Mononuclear cell (primary cell): ENCODE measurements around the gene STXBP5. TPM values are rescaled to one million over a fixed set of nuclear protein-coding genes. Genes with fewer than 3 reads are reported as not detected.

ENCODE experiments used
- H3K27me3 ChIP-seq: 2 replicates; pipeline ENCODE4 v1.6.0; 2011; ENCODE audit warnings: low read length, control low read depth; ENCODE audit not compliant: insufficient read depth
- H3K4me1 ChIP-seq: 2 replicates; pipeline ENCODE4 v1.5.1; 2011; ENCODE audit warnings: mild to moderate bottlenecking, low read length, control low read depth; ENCODE audit not compliant: insufficient read depth
- H3K4me3 ChIP-seq: 2 replicates; pipeline ENCODE4 v1.5.1; 2011; ENCODE audit warnings: mild to moderate bottlenecking, low read length, moderate library complexity
- H3K9me3 ChIP-seq: 2 replicates; pipeline ENCODE4 v1.5.1; 2011; ENCODE audit warnings: low read depth, mild to moderate bottlenecking, control low read depth, low read length
- total RNA-seq: library from RNA; depleted of rRNA; stranded (reverse); fragments of >200 nt; gene quantifications from one replicate; pipeline ENCODE4 v1.2.3, GENCODE V29; 2012

Gene STXBP5
- total RNA-seq, 1 donor = 29.3 TPM

DNA sequence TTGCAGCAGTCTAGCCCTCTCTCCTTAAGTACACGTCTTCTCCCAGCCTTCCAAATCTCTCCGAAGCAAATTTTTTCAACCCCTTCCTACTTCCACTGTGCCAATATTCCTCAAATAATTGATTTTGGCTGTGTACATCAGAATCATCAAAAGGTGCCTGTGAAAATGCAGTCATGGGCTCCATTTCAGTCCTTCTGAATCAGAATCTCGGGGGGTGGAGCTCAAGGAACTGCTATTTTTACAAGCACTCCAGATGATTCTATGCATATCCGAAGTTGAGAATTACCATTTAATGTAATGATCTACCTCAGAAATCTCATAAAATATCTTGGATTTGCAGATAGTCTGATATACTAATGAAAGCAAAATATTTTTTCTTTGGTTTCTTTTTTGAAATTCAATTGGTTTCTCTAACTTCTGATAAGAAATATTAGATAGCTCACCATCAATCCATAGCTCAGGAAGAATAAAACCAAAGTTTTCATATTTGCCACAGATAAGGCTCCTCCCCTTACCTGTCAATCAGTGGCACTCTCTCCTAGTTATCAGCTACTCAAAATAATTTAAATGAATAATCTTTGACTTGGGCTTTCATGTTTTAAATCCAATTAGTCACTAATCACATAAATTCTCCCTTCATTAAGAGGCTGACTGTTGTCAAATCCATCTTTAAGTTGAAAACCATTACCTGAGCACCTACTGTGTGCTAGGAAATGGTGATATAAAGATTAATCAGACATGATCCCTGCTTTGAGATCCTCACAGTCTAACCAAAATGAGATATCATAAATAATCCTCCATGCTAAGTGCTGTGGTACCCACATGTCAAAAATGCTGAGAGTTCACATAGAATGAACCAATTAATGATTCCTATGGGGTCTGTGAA is 36.4 kb upstream of the STXBP5 start:
- Histone ChIP-seq H3K4me3 (no peak overlapping the region), H3K27me3 (no peaks in the 10 kb centered on the region), H3K4me1 (no peaks in the 10 kb centered on the region), H3K9me3 (no peaks in the 10 kb centered on the region)

DNA sequence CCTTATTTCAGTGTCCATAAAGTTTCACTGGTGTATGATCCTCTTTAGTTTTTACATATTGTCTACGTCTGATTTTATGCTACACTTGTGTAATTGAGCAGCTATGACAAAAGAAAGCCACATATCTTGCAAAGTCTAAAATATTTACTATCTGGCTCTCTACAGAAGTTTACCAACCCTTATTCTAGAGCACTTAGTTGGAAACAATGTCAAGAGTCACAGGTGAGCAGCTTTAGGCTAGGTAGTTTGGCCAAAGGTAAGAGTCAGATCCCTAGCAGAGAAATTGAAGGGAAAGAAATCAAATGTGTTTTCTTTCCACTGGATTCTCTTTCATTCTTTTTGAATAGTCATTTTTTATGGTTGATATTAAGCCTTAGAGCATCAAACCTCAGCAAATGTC is 34.7 kb upstream of the STXBP5 start:
- H3K4me3 ChIP-seq = no peak overlapping the region
- H3K27me3 ChIP-seq = no peaks in the 10 kb centered on the region
- H3K9me3 ChIP-seq = no peaks in the 10 kb centered on the region
- H3K4me1 ChIP-seq = no peaks in the 10 kb centered on the region

DNA sequence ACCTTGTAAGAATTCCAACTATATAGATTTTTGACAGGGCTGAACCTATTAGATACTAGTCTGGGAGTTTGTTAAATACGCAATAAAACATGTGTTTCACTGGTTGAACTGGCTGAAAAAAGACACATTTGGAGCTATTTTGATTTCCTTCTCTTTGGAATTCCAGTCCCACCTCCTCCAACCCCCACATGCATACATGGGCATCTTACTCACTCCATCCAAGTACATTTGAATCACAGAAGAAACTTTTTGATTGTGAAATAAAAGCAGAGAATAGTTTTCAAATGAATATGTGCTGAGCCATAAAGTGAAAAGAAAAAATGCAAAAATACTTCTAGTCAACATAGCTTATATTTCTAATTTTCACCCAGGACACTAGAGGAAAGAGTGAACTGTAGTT is 33.9 kb upstream of the STXBP5 start:
- H3K27me3 ChIP-seq = no peaks in the 10 kb centered on the region
- no peaks in the 10 kb centered on the region for H3K4me1 ChIP-seq
- no peaks in the 10 kb centered on the region for H3K9me3 ChIP-seq
- no peak overlapping the region for H3K4me3 ChIP-seq

DNA sequence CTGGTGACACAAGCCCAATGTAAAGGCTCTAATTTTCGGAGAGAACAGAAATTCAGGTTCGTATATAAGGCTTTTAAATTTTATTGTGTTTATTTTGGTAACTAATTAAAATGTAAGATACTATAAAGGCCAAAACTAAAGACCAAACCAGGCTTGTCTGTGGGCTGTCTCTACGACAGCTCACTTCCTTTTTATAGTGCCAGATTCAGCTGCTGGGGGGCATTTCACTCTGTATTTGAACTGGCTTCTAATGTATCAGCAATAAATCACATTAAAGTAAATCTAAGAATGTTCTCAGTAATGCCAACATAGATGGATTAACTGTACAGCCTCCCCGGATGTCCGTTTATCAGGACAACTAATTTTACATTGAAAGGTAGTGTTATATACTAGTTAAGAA is 31.1 kb upstream of the STXBP5 start:
- H3K4me1 ChIP-seq = no peaks in the 10 kb centered on the region
- no peak overlapping the region for H3K4me3 ChIP-seq
- H3K27me3 ChIP-seq = no peaks in the 10 kb centered on the region
- no peaks in the 10 kb centered on the region for H3K9me3 ChIP-seq

DNA sequence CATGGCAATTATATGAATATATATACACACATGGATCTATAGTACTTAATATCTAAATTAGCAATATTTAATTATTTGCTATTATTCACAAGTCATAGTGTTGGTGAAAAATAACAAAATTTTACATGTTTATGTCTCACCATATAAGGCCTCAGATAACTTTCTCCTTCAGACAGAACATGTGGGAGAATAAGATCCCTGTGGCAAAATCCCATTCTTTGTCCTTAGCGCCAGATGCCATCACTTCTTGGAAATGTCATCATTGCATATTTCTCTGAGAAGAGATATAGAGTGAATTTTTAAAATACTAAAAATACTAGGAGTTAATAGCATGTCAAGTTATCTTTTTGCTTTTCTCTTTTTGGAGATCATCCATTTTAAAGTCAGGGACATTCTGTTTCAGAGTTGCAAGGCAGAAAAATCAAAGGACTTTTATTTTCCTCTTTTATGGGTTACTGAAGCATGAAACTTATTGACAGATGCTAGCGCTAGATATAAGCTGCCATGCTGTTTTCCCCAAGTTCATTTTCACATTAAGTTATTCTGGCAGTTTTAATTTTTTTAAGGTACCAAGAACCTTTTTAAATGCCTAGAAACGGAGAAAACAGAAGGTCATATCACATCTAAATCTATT is 30.4 kb upstream of the STXBP5 start:
- no peaks in the 10 kb centered on the region for H3K9me3 ChIP-seq
- no peaks in the 10 kb centered on the region for H3K27me3 ChIP-seq
- no peaks in the 10 kb centered on the region for H3K4me1 ChIP-seq
- no peak overlapping the region for H3K4me3 ChIP-seq

DNA sequence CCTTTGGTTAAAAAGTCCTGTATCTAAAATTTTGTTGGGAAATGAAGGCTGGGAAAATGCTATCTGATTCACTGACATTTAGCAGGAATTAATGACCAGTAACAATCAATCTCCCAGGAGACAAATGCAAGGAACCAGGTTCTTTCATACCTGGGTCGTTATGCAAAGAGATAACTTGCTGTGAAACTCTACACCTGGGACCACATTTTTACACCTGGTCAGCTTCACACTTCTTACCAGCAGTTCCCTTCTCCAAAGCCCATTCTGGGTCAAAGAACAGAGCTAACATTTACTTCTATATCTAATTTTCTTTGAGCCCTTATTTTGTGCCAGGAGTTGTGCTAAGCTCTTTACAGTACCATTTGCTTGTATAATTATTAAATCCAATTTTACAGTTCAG is 27.4 kb upstream of the STXBP5 start:
- no peak overlapping the region for H3K4me3 ChIP-seq
- no peaks in the 10 kb centered on the region for H3K27me3 ChIP-seq
- no peaks in the 10 kb centered on the region for H3K9me3 ChIP-seq
- no peaks in the 10 kb centered on the region for H3K4me1 ChIP-seq

DNA sequence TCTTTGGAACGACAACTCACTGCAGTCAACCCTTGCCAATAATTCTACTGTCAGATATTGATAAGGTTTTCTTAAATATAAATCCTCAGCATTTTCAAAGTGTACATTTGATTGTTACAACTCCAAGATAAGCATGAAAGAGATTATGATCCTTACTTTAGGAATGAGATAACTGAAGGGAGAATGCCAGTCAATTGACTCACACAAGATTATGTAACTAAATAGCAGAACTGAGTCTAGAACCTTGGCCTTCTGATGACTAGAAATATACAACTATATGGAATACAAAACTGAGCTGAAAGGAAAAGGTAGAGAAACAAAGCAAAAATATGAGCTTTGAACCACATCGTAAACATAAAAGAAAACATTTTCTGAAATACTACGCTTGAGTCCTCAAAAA is 26.9 kb upstream of the STXBP5 start:
- Histone ChIP-seq H3K4me3 (no peak overlapping the region), H3K9me3 (no peaks in the 10 kb centered on the region), H3K27me3 (no peaks in the 10 kb centered on the region), H3K4me1 (no peaks in the 10 kb centered on the region)

DNA sequence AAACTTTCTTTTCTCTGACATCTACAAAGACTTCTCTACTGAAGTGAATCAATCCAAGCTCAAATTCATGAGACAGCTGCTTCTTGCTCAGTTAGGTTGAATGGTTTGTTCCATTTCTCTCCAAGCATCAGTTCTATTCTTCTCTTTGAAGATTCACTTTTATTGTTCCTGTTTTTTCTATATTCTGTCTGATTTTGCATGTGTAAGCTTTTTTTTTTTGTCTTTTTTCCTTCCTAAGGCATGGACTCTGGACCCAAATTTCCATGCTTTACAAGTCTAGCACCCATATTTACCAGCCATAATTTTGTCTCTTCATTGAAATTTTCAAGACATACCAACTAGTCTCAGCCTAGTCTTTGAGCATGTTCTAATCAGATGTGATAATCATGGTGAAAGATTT is 25.9 kb upstream of the STXBP5 start:
- Histone ChIP-seq H3K4me1 (no peaks in the 10 kb centered on the region), H3K4me3 (no peak overlapping the region), H3K27me3 (no peaks in the 10 kb centered on the region), H3K9me3 (no peaks in the 10 kb centered on the region)

DNA sequence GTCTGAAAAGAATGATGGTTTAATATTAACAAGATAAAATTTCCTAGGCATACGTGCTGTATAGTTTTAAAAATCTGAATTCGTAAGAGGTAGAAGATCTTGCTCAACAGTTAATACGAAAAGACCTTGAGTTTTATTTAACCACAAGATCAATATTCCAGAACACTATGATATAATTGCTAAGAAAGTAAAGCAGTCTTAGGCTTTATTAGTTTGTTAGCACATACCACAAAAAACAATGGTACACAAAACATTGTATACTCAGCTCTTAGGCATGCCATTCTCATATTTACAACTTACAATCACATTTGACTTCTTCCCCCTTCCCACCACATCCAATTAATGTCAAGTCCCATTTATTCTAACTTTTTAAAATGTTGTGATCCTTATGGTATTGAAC is 24.4 kb upstream of the STXBP5 start:
- H3K27me3 ChIP-seq = no peaks in the 10 kb centered on the region
- H3K4me1 ChIP-seq = no peaks in the 10 kb centered on the region
- no peaks in the 10 kb centered on the region for H3K9me3 ChIP-seq
- no peak overlapping the region for H3K4me3 ChIP-seq

DNA sequence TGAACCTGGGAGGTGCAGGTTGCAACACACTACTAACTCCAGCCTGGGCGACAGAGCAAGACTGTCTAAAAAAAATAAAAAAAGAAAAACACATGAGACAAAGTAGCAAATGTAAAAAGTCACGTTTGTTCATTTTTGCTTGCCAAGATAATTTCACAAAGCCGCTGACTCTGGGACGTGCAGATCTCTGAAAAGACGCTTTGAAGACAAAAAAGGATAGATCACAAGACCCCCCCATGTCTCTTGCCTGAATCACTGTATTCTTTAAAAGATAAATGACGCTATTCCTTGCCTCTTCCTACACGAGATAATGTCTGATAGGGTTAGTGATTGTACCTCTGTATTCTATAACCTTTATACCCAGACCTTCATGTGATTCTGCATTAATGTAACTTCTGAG is 23.3 kb upstream of the STXBP5 start:
- H3K27me3 ChIP-seq = no peaks in the 10 kb centered on the region
- no peaks in the 10 kb centered on the region for H3K9me3 ChIP-seq
- H3K4me1 ChIP-seq = no peaks in the 10 kb centered on the region
- no peak overlapping the region for H3K4me3 ChIP-seq

DNA sequence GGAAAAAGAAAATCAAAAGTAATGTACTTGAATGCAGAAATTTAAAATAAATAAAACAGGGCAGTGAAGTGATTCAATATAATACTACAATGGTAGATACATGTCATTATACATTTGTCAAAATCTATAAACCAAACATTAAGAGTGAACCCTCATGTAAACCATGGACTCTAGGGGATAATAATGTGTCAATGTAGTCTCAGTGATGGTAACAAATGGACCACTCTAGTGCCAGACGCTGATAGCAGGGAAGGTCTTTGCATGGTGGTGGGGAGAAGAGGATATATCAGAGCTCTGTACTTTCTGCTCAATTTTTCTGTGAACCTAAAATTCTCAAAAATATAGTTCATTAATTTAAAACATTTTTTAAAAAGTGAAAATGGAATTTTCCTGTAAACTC is 19.8 kb upstream of the STXBP5 start:
- Histone ChIP-seq H3K4me1 (no peaks in the 10 kb centered on the region), H3K27me3 (no peaks in the 10 kb centered on the region), H3K4me3 (no peak overlapping the region), H3K9me3 (no peaks in the 10 kb centered on the region)

DNA sequence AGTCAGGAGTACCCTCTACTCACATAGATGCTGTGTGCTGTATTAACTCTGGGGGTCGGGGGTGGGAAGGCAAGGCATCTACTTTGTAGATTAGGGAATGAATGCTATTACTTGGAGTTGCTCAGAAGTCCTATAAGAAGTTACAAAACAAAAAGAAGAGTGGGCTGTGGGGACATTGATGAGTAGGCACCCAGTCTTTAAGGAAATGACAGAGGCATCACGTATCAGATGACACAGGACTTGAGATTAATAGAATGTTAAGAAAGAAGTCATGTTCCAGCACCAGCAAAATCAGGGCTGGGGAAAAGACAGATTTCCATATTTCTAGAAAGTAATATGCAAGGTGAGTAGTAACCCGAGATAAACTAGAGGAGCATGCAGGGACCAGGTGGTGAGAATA is 19.0 kb upstream of the STXBP5 start:
- no peak overlapping the region for H3K4me3 ChIP-seq
- H3K4me1 ChIP-seq = no peaks in the 10 kb centered on the region

DNA sequence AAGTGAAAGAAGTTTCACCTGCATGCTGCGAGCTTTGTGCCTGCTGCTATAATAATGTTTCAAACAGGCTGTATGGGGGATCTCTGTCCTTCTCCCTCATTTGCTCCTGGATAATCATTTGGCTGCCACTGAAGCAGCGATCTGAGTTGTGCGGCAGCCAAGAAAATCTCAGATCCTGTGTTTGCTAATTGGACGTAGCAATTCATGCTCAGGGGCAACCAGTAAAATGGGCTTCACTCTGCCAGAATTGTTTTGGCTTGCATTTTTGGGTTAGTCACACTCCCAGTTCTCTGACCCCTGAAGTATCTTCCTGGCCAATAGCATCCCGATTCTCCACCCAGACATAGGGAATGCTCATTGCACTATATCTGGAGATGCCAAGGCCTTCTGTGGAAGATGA is 13.7 kb upstream of the STXBP5 start:
- Histone ChIP-seq H3K4me1 (peaks cover 18% of the 10 kb centered on the region), H3K9me3 (no peaks in the 10 kb centered on the region), H3K4me3 (no peak overlapping the region), H3K27me3 (no peaks in the 10 kb centered on the region)

More for the DNA sequence above, 19.0 kb upstream of the STXBP5 start:
- no peaks in the 10 kb centered on the region for H3K9me3 ChIP-seq
- H3K27me3 ChIP-seq = no peaks in the 10 kb centered on the region

DNA sequence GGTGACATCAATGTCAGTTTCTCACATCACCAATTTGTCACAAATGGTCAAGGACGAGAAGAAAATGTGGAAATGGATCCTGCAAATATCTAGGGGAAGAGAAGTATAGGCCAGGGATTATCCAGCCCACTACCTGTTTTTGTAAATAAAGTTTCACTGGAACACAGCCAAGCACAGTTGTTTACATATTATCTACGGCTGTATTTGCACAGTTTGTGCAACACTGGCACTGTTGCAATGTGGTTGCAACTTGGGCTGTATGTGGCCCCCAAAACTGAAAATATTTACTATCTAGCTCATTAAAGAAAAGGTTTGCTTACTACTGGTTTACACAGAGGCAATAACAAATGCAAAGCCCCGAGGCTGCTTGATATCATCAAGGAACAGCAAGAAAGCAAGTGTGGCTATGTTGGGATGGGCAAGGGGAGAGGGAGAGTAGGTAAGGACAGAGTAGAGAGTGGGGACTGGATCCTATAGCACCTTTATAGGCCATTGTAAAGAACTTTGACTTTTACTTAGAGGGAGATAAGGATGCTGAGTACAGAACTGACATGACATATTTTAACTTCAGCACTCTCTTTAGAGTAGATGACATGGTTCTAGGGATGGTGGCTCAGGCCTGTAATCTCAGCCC is 11.8 kb upstream of the STXBP5 start:
- no peaks in the 10 kb centered on the region for H3K27me3 ChIP-seq

DNA sequence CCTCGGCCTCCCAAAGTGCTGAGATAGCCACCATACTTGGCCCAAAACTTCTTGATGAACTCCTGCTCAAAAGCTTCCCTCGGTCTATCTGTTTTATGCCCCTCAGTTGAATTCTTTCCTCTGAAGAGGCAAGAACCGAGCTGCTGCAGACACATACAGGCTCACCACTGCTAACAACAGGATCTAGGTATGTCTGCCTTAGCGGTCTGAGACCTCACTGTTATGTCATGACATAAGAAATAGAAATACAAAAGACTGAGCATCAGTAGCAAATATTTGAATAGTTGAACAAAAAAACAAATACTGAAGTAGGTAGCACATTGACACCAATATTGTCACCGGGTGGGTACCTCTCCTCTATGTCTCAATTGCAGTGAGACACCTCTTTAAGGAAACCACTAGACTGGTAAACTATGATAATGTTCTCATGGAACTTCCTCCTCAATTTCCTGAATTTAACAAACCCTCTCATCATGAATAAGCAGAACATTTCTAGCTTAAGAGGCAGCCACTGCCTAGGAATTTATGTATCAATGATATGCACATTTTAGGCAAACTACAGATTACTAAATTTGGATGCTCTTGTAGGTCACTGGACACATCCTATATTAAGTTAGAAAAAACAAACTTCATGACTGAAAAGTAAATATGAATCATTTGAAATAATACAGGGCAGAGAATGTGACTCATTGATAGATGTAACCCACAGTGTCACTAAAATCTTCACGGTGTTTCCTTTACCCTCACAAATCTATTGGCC is 9.4 kb upstream of the STXBP5 start:
- no peaks in the 10 kb centered on the region for H3K27me3 ChIP-seq
- peaks cover 21% of the 10 kb centered on the region for H3K4me1 ChIP-seq
- H3K4me3 ChIP-seq = no peak overlapping the region
- H3K9me3 ChIP-seq = no peaks in the 10 kb centered on the region

More for the DNA sequence above, 11.8 kb upstream of the STXBP5 start:
- Histone ChIP-seq H3K4me1 (peaks cover 21% of the 10 kb centered on the region), H3K4me3 (no peak overlapping the region), H3K9me3 (no peaks in the 10 kb centered on the region)
